Activated CD8-positive, alpha-beta T cell treated with anti-CD3 and anti-CD28 coated beads, Interleukin-2, amount 10 ng/mL, durations not matched to agents 7 days and 5 days (primary cell): ENCODE data around the gene WNK1. TPM values are rescaled to one million over a fixed set of nuclear protein-coding genes. Genes with fewer than 3 reads are reported as not detected.
A peak's percentile ranks its signal among the peaks of the same experiment; 100 is the strongest.
"Not testable (repeated sequence)": the region's sequence is repeated elsewhere in the genome, so short reads cannot be mapped to it uniquely, and the experiment has no call there.

Source experiments
- ATAC-seq: fragments of 150-1000 bp; cut with Tn5 transposase; one replicate; pipeline ENCODE4 v1.10.0; 2021; ENCODE audit warnings: moderate library complexity
- CTCF ChIA-PET: fragments of 350-600 bp; sonication (Branson Sonifier 250); formaldehyde crosslinking; loops from one replicate; lab custom pipeline; 2021; ENCODE audit warnings: antibody characterized with exemption; lab: Charles Lee
- POLR2A ChIA-PET: fragments of 350-600 bp; sonication (Branson Sonifier 250); formaldehyde crosslinking; loops from one replicate; lab custom pipeline; 2021; ENCODE audit warnings: antibody characterized with exemption; lab: Charles Lee
- DNase-seq: peaks from one replicate; pipeline ENCODE4 v3.0.0-alpha.2; 2020
- H3K27ac Mint-ChIP-seq: one replicate; pipeline ENCODE4 v1.8.0; 2021; ENCODE audit warnings: mild to moderate bottlenecking, mixed read lengths
- H3K27me3 Mint-ChIP-seq: one replicate; pipeline ENCODE4 v1.8.0; 2021; ENCODE audit warnings: low read depth, mixed read lengths
- H3K36me3 Mint-ChIP-seq: one replicate; pipeline ENCODE4 v1.8.0; 2021; ENCODE audit warnings: low read depth, mixed read lengths
- H3K4me1 Mint-ChIP-seq: one replicate; pipeline ENCODE4 v1.8.0; 2021; ENCODE audit warnings: low read depth, mixed read lengths
- H3K4me3 Mint-ChIP-seq: one replicate; pipeline ENCODE4 v1.8.0; 2021; ENCODE audit warnings: mild to moderate bottlenecking, mixed read lengths
- H3K9me3 Mint-ChIP-seq: one replicate; pipeline ENCODE4 v1.8.0; 2022; ENCODE audit warnings: mixed read lengths; ENCODE audit not compliant: insufficient read depth
- total RNA-seq, 2 experiments: library from RNA; stranded (reverse); gene quantifications; one replicate each; pipeline ENCODE4 v1.2.3, GENCODE V29; 2021

Gene WNK1
- total RNA-seq, 2 experiments from 2014 or later, result 203 to 204 TPM

DNA sequence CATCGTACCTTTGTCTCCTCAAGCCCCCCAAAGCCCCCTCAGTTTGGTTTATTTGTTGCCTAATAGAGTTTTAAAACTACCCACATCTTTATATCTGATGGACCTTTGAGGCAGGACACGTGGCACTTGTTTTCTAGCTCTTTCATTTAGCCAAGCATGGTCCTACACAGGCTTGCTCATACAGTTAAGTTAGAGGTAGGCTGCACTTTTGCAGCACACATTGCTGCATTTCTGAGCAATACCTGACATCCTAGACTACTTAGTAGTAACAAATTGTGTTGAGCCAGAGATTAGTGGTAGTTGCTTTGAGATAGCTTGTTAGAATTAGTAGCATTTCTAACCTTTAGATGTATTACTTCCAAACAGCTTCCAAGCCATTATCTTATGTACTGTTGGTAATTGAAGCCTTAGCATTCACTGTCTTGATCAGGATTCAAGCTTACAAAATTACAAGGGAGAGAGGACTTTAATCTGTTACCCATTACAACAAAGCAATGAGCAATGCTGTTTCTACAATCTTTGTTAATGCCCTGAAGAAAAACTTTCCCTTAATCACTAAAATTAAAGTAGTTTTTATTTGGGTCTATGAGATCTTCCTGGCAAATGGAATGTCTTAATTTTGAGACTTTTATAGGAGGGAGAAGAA lies 96.6 kb downstream of the WNK1 start:
- peaks cover 49% of the 10 kb centered on the region for H3K36me3 Mint-ChIP-seq
- DNase-seq, result no peak
- peaks cover 21% of the 10 kb centered on the region for H3K4me1 Mint-ChIP-seq
- no peaks in the 10 kb centered on the region for H3K27me3 Mint-ChIP-seq
- no peak overlapping the region for H3K4me3 Mint-ChIP-seq
- ChIA-PET CTCF (no interaction called here), POLR2A (no interaction called here)
- no peak for ATAC-seq
- H3K27ac Mint-ChIP-seq, result no peak overlapping the region
- no peaks in the 10 kb centered on the region for H3K9me3 Mint-ChIP-seq

DNA sequence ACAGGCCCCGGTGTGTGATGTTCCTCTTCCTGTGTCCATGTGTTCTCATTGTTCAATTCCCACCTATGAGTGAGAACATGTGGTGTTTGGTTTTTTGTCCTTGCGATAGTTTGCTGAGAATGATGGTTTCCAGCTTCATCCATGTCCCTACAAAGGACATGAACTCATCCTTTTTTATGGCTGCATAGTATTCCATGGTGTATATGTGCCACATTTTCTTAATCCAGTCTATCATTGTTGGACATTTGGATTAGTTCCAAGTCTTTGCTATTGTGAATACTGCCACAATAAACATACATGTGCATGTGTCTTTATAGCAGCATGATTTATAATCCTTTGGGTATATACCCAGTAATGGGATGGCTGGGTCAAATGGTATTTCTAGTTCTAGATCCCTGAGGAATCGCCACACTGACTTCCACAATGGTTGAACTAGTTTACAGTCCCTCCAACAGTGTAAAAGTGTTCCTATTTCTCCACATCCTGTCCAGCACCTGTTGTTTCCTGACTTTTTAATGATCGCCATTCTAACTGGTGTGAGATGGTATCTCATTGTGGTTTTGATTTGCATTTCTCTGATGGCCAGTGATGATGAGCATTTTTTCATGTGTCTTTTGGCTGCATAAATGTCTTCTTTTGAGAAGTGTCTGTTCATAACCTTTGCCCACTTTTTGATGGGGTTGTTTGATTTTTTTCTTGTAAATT lies 97.5 kb downstream of the WNK1 start:
- DNase-seq, POLR2A ChIA-PET, ATAC-seq, H3K4me3 Mint-ChIP-seq, H3K9me3 Mint-ChIP-seq, H3K27ac Mint-ChIP-seq, H3K27me3 Mint-ChIP-seq, CTCF ChIA-PET: not testable (repeated sequence)
- Mint-ChIP-seq H3K4me1 (peaks cover 21% of the 10 kb centered on the region), H3K36me3 (peaks cover 47% of the 10 kb centered on the region)

DNA sequence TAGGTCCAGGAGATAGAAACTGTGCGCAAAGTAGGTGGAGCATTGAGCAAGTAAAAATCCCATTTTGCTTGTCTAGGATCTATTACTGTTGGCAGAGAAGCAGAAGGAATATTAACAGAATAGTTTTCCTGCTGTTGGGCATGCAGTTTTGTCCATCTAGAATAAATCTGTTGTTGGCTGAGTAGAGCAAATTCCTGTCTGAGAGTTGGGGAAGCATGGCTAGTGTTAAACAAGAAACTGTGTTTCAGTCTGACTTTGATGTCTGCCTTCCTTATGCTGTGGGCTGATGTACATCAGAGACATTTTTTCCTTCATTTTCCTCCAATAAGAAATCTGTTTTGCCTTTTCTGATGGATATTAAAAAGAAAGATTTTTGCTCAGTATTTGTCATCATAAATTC lies 99.0 kb downstream of the WNK1 start:
- POLR2A ChIA-PET, result no interaction called here
- Mint-ChIP-seq H3K27me3 (no peaks in the 10 kb centered on the region), H3K36me3 (peaks cover 39% of the 10 kb centered on the region), H3K4me1 (peaks cover 21% of the 10 kb centered on the region), H3K27ac (no peak overlapping the region), H3K4me3 (no peak overlapping the region), H3K9me3 (no peaks in the 10 kb centered on the region)
- CTCF ChIA-PET, result no interaction called here
- ATAC-seq (no peak), DNase-seq (no peak)

DNA sequence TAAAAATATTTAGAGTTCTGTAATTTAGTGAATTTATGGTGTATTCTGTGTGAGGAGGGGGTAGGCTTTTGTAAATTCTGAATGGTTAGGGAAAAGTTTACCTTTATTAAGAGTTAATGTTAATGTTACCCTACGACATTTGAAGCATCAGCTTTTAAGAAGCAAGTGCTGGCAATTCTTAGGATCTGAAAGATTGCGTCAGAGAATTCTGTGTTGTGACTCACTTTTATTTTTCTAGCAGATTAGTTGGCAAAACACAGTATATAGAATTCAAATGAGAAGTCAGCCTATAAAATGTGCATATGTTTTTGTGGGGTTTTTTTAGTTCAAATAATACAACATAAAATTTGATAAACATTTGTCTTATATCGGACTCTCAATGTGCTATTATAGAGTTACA lies 99.5 kb downstream of the WNK1 start:
- H3K4me1 Mint-ChIP-seq, result peaks cover 23% of the 10 kb centered on the region
- ATAC-seq (no peak), DNase-seq (no peak)
- H3K9me3 Mint-ChIP-seq, result no peaks in the 10 kb centered on the region
- no peak overlapping the region for H3K27ac Mint-ChIP-seq
- ChIA-PET POLR2A (no interaction called here), CTCF (interaction anchor here (1.9 kb wide), 1 partner anchor 37 kb away, joined by 5 read pairs; no protein-coding TSS in a partner anchor)
- no peaks in the 10 kb centered on the region for H3K27me3 Mint-ChIP-seq
- no peak overlapping the region for H3K4me3 Mint-ChIP-seq
- H3K36me3 Mint-ChIP-seq, result peaks cover 43% of the 10 kb centered on the region

DNA sequence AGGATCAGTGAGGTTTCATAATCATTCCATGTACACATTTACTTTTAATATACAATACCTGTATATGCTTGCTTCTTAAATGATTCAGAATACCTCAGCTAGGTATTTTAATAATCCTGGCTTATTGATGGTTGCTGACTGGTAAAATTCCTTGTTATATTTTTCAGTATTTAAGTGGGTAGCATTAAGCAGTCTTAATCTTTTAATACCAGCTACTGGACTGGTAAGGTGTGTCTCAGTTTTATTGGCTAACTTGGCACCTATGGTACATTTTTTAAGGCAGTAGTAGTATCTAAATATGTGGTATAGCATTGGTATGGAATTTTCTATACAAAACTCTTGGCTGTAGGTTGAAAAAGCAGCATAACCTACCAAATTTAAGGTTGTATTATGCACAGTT lies 100.5 kb downstream of the WNK1 start:
- ChIA-PET CTCF (interaction anchor here (1.2 to 1.9 kb wide), 2 partner anchors 35 to 38 kb away, joined by 4 to 5 read pairs; no protein-coding TSS in a partner anchor), POLR2A (no interaction called here)
- DNase-seq (no peak), ATAC-seq (no peak)
- H3K4me1 Mint-ChIP-seq, result peaks cover 21% of the 10 kb centered on the region
- H3K9me3 Mint-ChIP-seq, result no peaks in the 10 kb centered on the region
- H3K27me3 Mint-ChIP-seq, result no peaks in the 10 kb centered on the region
- no peak overlapping the region for H3K27ac Mint-ChIP-seq
- no peak overlapping the region for H3K4me3 Mint-ChIP-seq
- H3K36me3 Mint-ChIP-seq, result peaks cover 47% of the 10 kb centered on the region

DNA sequence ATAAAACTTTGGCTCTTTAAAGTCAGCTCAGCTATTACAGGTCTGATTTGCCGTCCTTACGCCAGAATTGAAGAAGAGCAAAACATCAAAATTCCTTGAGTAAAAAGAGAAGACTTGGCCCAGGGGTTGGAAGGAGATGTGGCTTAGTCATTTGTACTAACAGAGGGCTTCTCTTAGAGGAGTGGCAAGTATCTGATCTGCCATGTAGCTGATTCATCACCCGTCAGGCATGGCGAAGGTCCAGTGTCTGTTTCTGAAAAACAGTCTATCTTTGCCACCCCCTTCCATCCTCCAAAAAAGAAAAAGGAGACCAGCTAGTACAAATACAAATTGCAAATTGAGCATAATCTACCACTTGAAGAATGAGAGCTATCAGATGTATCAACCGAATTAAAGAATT lies 105.2 kb downstream of the WNK1 start:
- H3K4me3 Mint-ChIP-seq, result no peak overlapping the region
- no peaks in the 10 kb centered on the region for H3K27me3 Mint-ChIP-seq
- peaks cover 15% of the 10 kb centered on the region for H3K4me1 Mint-ChIP-seq
- peak overlapping the region; percentile 0 for H3K27ac Mint-ChIP-seq
- CTCF ChIA-PET, result interaction anchor here (1.0 to 4.1 kb wide), 3 partner anchors 41 to 310 kb away, joined by 3 to 21 read pairs (median 5); no protein-coding TSS in a partner anchor
- POLR2A ChIA-PET, result no interaction called here
- H3K9me3 Mint-ChIP-seq, result no peaks in the 10 kb centered on the region
- DNase-seq (no peak), ATAC-seq (no peak)
- peaks cover 53% of the 10 kb centered on the region for H3K36me3 Mint-ChIP-seq

DNA sequence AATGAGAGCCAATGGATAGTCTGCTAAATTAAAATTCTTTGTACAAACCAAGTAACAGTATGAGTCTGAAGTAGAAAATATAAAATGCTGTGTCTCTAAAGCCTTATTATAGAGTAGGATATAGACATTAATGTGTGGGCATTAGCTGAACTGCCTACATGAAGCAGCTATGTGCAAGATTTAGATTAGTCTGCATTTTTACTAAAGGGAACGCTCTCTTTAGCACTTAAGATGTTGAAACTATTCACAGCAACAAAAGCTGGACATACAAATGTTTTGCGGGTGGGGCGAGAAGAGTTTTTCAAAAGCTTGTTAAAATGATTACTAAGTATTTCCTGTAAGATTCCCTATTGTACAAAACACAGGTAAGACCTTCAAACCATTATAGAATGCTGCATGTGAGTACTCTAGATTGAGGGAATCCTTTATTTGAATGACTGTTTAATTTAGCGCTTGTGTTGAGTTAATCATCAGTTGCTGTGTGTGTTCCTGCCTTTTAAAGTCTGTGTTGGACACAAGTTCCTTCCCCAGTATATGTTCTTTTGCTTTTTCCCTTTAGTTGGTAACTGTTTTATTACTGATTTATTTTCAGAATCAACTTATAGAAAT lies 110.0 kb downstream of the WNK1 start:
- H3K36me3 Mint-ChIP-seq, result peaks cover 62% of the 10 kb centered on the region
- no peaks in the 10 kb centered on the region for H3K27me3 Mint-ChIP-seq
- no peak for DNase-seq
- no peak for ATAC-seq
- no peaks in the 10 kb centered on the region for H3K9me3 Mint-ChIP-seq
- H3K4me3 Mint-ChIP-seq, result no peak overlapping the region
- H3K4me1 Mint-ChIP-seq, result peaks cover 13% of the 10 kb centered on the region
- peak overlapping the region; percentile 11 for H3K27ac Mint-ChIP-seq
- POLR2A ChIA-PET, result no interaction called here
- CTCF ChIA-PET, result interaction anchor here (1.2 to 2.7 kb wide), 2 partner anchors 46 to 87 kb away, joined by 3 to 6 read pairs; partner anchors contain the start of gene RAD52

DNA sequence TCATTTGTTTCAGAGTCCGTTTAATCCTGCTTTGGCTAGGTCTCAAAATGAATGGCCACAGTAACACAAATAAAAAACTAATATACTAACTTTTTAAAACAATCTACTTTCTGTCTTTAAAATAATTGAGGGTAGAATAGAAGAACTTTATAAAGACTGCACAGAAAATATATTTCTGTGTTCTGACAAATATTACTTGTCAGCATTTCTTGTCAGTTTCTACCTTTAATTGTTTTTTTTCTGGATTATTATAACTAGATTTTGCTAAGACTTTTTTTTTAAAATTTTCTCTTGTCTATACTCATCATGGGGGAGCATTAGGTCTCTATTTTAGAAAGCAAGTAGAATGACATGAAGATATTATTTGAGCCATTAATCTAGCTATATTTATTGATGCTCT lies 110.9 kb downstream of the WNK1 start:
- no peaks in the 10 kb centered on the region for H3K9me3 Mint-ChIP-seq
- ATAC-seq, result no peak
- no peaks in the 10 kb centered on the region for H3K27me3 Mint-ChIP-seq
- ChIA-PET POLR2A (no interaction called here), CTCF (interaction anchor here (2.7 kb wide), 1 partner anchor 86 kb away, joined by 6 read pairs; the partner anchor contains the start of gene RAD52)
- no peak overlapping the region for H3K4me3 Mint-ChIP-seq
- H3K4me1 Mint-ChIP-seq, result peaks cover 13% of the 10 kb centered on the region
- no peak overlapping the region for H3K27ac Mint-ChIP-seq
- peaks cover 63% of the 10 kb centered on the region for H3K36me3 Mint-ChIP-seq
- DNase-seq, result no peak

DNA sequence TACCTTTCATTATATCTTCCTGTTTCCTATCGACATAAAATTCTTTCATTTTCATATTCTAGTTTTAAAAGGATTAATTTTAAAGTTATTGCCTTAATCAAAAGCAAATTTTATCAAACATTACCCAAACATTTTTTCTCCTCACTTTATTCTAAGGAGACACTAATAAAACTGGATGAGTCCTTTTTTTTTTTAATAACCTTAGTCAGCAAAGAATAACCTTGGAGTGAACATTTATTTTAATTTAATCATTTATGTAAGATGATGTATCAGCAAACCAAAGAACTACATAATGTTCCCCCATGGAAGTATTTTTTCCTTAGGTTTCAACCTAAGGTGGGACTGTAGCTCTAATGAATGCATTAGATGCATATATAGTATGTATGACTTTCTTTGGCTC lies 113.2 kb downstream of the WNK1 start:
- no peaks in the 10 kb centered on the region for H3K27me3 Mint-ChIP-seq
- no peak for DNase-seq
- H3K36me3 Mint-ChIP-seq, result peaks cover 55% of the 10 kb centered on the region
- CTCF ChIA-PET, result no interaction called here
- H3K27ac Mint-ChIP-seq, result no peak overlapping the region
- H3K4me3 Mint-ChIP-seq, result no peak overlapping the region
- H3K9me3 Mint-ChIP-seq, result no peaks in the 10 kb centered on the region
- ATAC-seq, result no peak
- peaks cover 15% of the 10 kb centered on the region for H3K4me1 Mint-ChIP-seq
- POLR2A ChIA-PET, result no interaction called here

DNA sequence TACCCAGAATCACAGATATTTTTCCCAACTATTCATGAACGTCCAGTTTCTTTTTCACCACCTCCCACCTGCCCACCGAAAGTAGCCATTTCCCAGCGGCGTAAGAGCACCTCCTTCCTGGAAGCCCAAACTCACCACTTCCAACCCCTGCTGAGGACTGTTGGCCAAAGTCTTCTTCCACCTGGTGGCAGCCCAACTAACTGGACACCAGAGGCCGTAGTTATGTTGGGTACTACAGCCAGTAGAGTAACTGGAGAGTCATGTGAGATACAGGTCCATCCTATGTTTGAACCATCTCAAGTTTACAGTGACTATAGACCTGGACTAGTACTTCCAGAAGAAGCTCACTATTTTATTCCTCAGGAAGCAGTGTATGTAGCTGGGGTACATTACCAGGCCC lies 115.5 kb downstream of the WNK1 start:
- Mint-ChIP-seq H3K27ac (no peak overlapping the region), H3K9me3 (no peaks in the 10 kb centered on the region), H3K27me3 (no peaks in the 10 kb centered on the region), H3K4me1 (peaks cover 16% of the 10 kb centered on the region), H3K36me3 (peaks cover 42% of the 10 kb centered on the region), H3K4me3 (no peak overlapping the region)
- CTCF ChIA-PET, result no interaction called here
- ATAC-seq, result no peak
- POLR2A ChIA-PET, result no interaction called here
- DNase-seq, result no peak

DNA sequence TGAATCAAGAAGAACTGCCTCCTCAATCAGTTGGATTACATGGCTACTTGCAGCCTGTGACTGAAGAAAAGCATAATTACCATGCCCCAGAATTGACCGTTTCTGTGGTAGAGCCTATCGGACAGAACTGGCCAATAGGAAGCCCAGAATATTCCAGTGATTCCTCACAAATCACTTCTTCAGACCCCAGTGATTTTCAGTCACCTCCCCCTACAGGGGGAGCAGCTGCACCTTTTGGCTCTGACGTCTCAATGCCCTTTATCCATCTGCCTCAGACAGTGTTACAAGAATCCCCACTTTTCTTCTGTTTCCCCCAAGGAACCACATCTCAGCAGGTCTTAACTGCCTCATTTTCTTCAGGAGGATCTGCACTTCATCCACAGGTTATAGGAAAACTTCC lies 116.3 kb downstream of the WNK1 start:
- H3K27ac Mint-ChIP-seq, result no peak overlapping the region
- CTCF ChIA-PET, result no interaction called here
- POLR2A ChIA-PET, result no interaction called here
- no peak for DNase-seq
- no peaks in the 10 kb centered on the region for H3K27me3 Mint-ChIP-seq
- H3K36me3 Mint-ChIP-seq, result peaks cover 42% of the 10 kb centered on the region
- no peak overlapping the region for H3K4me3 Mint-ChIP-seq
- no peaks in the 10 kb centered on the region for H3K9me3 Mint-ChIP-seq
- no peak for ATAC-seq
- peaks cover 21% of the 10 kb centered on the region for H3K4me1 Mint-ChIP-seq

DNA sequence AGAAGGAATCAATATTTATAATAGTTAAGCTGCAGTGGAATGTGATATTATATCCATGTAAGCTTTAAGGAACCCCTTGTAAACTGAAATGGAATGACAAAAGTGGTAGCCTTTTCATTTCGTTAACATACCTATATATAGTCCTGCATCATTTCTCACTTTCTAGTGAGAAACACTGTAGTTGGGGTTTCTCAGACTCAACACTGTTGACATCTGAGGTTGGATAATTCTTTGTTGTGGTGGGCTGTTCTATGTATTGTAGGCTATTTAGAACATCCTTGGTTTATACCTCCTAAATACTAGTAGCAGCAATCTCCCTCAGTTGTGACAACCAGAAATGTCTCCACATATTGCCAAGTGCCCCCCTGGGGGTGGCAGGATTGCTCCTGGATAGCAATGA lies 118.0 kb downstream of the WNK1 start:
- ATAC-seq, result peak; percentile 85
- H3K4me3 Mint-ChIP-seq, result no peak overlapping the region
- H3K36me3 Mint-ChIP-seq, result peaks cover 39% of the 10 kb centered on the region
- H3K9me3 Mint-ChIP-seq, result no peaks in the 10 kb centered on the region
- CTCF ChIA-PET, result interaction anchor here (0.9 to 1.4 kb wide), 3 partner anchors 12 to 256 kb away, joined by 3 to 7 read pairs (median 5); partner anchors contain the start of gene RAD52
- H3K27ac Mint-ChIP-seq, result no peak overlapping the region
- POLR2A ChIA-PET, result interaction anchor here (0.6 kb wide), 1 partner anchor 185 kb away, joined by 3 read pairs; no protein-coding TSS in a partner anchor
- H3K27me3 Mint-ChIP-seq, result no peaks in the 10 kb centered on the region
- H3K4me1 Mint-ChIP-seq, result peaks cover 26% of the 10 kb centered on the region
- DNase-seq, result peak; percentile 33
